GM19372 (cell line): ENCODE measurements around the gene PGA5.
"Not testable (repeated sequence)": the region's sequence is repeated elsewhere in the genome, so short reads cannot be mapped to it uniquely, and the experiment has no call there.

Experiments used
- ATAC-seq: cut with Tn5 transposase; IDR thresholded peaks from one replicate; pipeline ENCODE4 v1.9.1; 2021; ENCODE audit warnings: mild to moderate bottlenecking, low read depth, moderate library complexity; ENCODE audit not compliant: unreplicated experiment

The PGA5 gene

GRCh38 chr11:61222692-61223091 lies 18.3 kb upstream of the PGA5 start:
- ATAC-seq, result not testable (repeated sequence)

GRCh38 chr11:61226457-61227137 lies 14.4 kb upstream of the PGA5 start:
- ATAC-seq, result not testable (repeated sequence)

GRCh38 chr11:61229458-61229857 lies 11.5 kb upstream of the PGA5 start:
- ATAC-seq, result not testable (repeated sequence)

- not testable (repeated sequence) for ATAC-seq
Measured at GRCh38 chr11:61231033-61231432, 9.9 kb upstream of the PGA5 start.

GRCh38 chr11:61231585-61231984 lies 9.4 kb upstream of the PGA5 start:
- not testable (repeated sequence) for ATAC-seq

- ATAC-seq, result not testable (repeated sequence)
Measured at GRCh38 chr11:61232548-61233145, 8.3 kb upstream of the PGA5 start.

GRCh38 chr11:61237130-61237529 lies 3.8 kb upstream of the PGA5 start:
- not testable (repeated sequence) for ATAC-seq

- ATAC-seq, result not testable (repeated sequence)
Measured at GRCh38 chr11:61240288-61240687, 687 bp upstream of the PGA5 start.

- not testable (repeated sequence) for ATAC-seq
Measured at GRCh38 chr11:61241526-61241925, 551 bp downstream of the PGA5 start.

GRCh38 chr11:61245284-61245964 lies 4.4 kb downstream of the PGA5 start:
- not testable (repeated sequence) for ATAC-seq

GRCh38 chr11:61248071-61248470 lies 7.1 kb downstream of the PGA5 start:
- ATAC-seq, result not testable (repeated sequence)

GRCh38 chr11:61249201-61249600 lies 8.2 kb downstream of the PGA5 start:
- not testable (repeated sequence) for ATAC-seq

- not testable (repeated sequence) for ATAC-seq
Measured at GRCh38 chr11:61250796-61251765, 10.1 kb downstream of the PGA5 start.

GRCh38 chr11:61252332-61252731 lies 11.4 kb downstream of the PGA5 start:
- not testable (repeated sequence) for ATAC-seq

GRCh38 chr11:61254403-61255025 lies 13.5 kb downstream of the PGA5 start:
- peak; percentile 67 for ATAC-seq

GRCh38 chr11:61256710-61257482 lies 15.9 kb downstream of the PGA5 start:
- ATAC-seq, result no peak

GRCh38 chr11:61258546-61258945 lies 17.6 kb downstream of the PGA5 start:
- ATAC-seq, result no peak

- no peak for ATAC-seq
Measured at GRCh38 chr11:61259363-61259762, 18.4 kb downstream of the PGA5 start.

GRCh38 chr11:61264371-61264770 lies 23.4 kb downstream of the PGA5 start:
- no peak for ATAC-seq
